Activated CD4-positive, alpha-beta T cell treated with anti-CD3 and anti-CD28 coated beads for 4 hours (primary cell): Measurements from ENCODE around the gene DIS3L2.
"Not testable (repeated sequence)": the region's sequence is repeated elsewhere in the genome, so short reads cannot be mapped to it uniquely, and the experiment has no call there.

Experiments used
- DNase-seq, 2 donors: peaks; one replicate each; pipeline ENCODE4 v3.0.0-alpha.2; 2020

The DIS3L2 gene

GRCh38 chr2:231928901-231929725 lies 32.4 kb upstream of the DIS3L2 start:
- no peak for DNase-seq

GRCh38 chr2:231929961-231930592 lies 31.4 kb upstream of the DIS3L2 start:
- DNase-seq = no peak

- DNase-seq = no peak
Observed at GRCh38 chr2:231930593-231931281, 30.8 kb upstream of the DIS3L2 start.

GRCh38 chr2:231931481-231931915 lies 30.0 kb upstream of the DIS3L2 start:
- DNase-seq = no peak

- no peak for DNase-seq
Observed at GRCh38 chr2:231932711-231932970, 28.9 kb upstream of the DIS3L2 start.

- DNase-seq = no peak
Observed at GRCh38 chr2:231932985-231933915, 28.3 kb upstream of the DIS3L2 start.

- no peak for DNase-seq
Observed at GRCh38 chr2:231933916-231934401, 27.6 kb upstream of the DIS3L2 start.

- no peak for DNase-seq
Observed at GRCh38 chr2:231934441-231935206, 26.9 kb upstream of the DIS3L2 start.

GRCh38 chr2:231935207-231935524 lies 26.3 kb upstream of the DIS3L2 start:
- no peak for DNase-seq

- DNase-seq = no peak
Observed at GRCh38 chr2:231935815-231936214, 25.7 kb upstream of the DIS3L2 start.

- DNase-seq = no peak
Observed at GRCh38 chr2:231936491-231936890, 25.0 kb upstream of the DIS3L2 start.

- no peak for DNase-seq
Observed at GRCh38 chr2:231937057-231937456, 24.5 kb upstream of the DIS3L2 start.

- DNase-seq = no peak
Observed at GRCh38 chr2:231939022-231939421, 22.5 kb upstream of the DIS3L2 start.

GRCh38 chr2:231940795-231941194 lies 20.7 kb upstream of the DIS3L2 start:
- no peak for DNase-seq

GRCh38 chr2:231941673-231942072 lies 19.8 kb upstream of the DIS3L2 start:
- no peak for DNase-seq

- no peak for DNase-seq
Observed at GRCh38 chr2:231942180-231942579, 19.3 kb upstream of the DIS3L2 start.

- no peak for DNase-seq
Observed at GRCh38 chr2:231946241-231946814, 15.2 kb upstream of the DIS3L2 start.

GRCh38 chr2:231947112-231947511 lies 14.4 kb upstream of the DIS3L2 start:
- DNase-seq = not testable (repeated sequence)

- no peak for DNase-seq
Observed at GRCh38 chr2:231947694-231948093, 13.8 kb upstream of the DIS3L2 start.

GRCh38 chr2:231951452-231952035 lies 10.0 kb upstream of the DIS3L2 start:
- no peak for DNase-seq

GRCh38 chr2:231955758-231956472 lies 5.6 kb upstream of the DIS3L2 start:
- no peak for DNase-seq
